Esophagus (tissue), 2 donors: ENCODE data around the gene SUCLG2. TPM values are rescaled to one million over a fixed set of nuclear protein-coding genes. Genes with fewer than 3 reads are reported as not detected.

Experiments
- H3K27ac ChIP-seq, 2 donors: one replicate each; pipeline ENCODE4 v1.5.1; 2013; ENCODE audit warnings: low read depth in 2 of 2, mild to moderate bottlenecking in 2 of 2, inconsistent platforms in 1 of 2, low read length in 1 of 2, moderate library complexity in 1 of 2
- H3K27me3 ChIP-seq, 2 donors: one replicate each; pipeline ENCODE4 v1.6.1; 2013; ENCODE audit warnings: low read length in 2 of 2, control low read depth in 1 of 2, mild to moderate bottlenecking in 1 of 2; ENCODE audit not compliant: insufficient read depth in 2 of 2, control insufficient read depth in 1 of 2
- H3K36me3 ChIP-seq, 2 donors: one replicate each; pipeline ENCODE4 v1.6.1; 2013; ENCODE audit warnings: low read length in 1 of 2; ENCODE audit not compliant: control insufficient read depth in 2 of 2, insufficient read depth in 2 of 2
- H3K4me1 ChIP-seq, 2 donors: one replicate each; pipeline ENCODE4 v1.6.1; 2013; ENCODE audit warnings: low read length in 1 of 2; ENCODE audit not compliant: control insufficient read depth in 2 of 2, insufficient read depth in 2 of 2
- H3K4me3 ChIP-seq, 2 donors: one replicate each; pipeline ENCODE4 v1.5.1; 2013; ENCODE audit warnings: low read length in 2 of 2, mild to moderate bottlenecking in 2 of 2, low read depth in 1 of 2, moderate library complexity in 1 of 2
- H3K9me3 ChIP-seq, 2 donors: one replicate each; pipeline ENCODE4 v1.6.1; 2013; ENCODE audit warnings: mild to moderate bottlenecking in 2 of 2, low read depth in 1 of 2, low read length in 1 of 2, moderate library complexity in 1 of 2; ENCODE audit not compliant: control insufficient read depth in 2 of 2, insufficient read depth in 1 of 2
- WGBS, 2 donors: extraction: QIAGEN DNeasy Blood & Tissue Kit; methylation state at CpG; one replicate each; pipeline ENCODE4 v1.1.7; 2013; 5-methylcytosine and 5-hydroxymethylcytosine counted together
- polyA plus RNA-seq, 2 donors: library from polyadenylated mRNA; stranded (reverse); fragments of 200-250 nt; gene quantifications; one replicate each; pipeline ENCODE4 v1.2.3, GENCODE V29; 2013
- donor health status: healthy with polysubstance abuse.
- donor health status: Bipolar disorder and iron deficiency.

SUCLG2 gene
- polyA plus RNA-seq, 2 donors = 21.1 to 32.5 TPM

GRCh38 chr3:67653425-67654098 lies 850 bp downstream of the SUCLG2 start:
- H3K36me3 ChIP-seq = no peaks in the 10 kb centered on the region
- peak overlapping the region; percentile 93 to 96 for H3K4me3 ChIP-seq
- no peaks in the 10 kb centered on the region for H3K27me3 ChIP-seq
- H3K9me3 ChIP-seq = no peaks in the 10 kb centered on the region
- no peaks in the 10 kb centered on the region for H3K4me1 ChIP-seq
- H3K27ac ChIP-seq = peak overlapping the region; percentile 91 to 94
- 14% methylated on average over 8 of the region's 8 CpGs for WGBS, 2 donors

GRCh38 chr3:67650084-67650483 lies 4.3 kb downstream of the SUCLG2 start:
- H3K27me3 ChIP-seq = no peaks in the 10 kb centered on the region
- no peaks in the 10 kb centered on the region for H3K9me3 ChIP-seq
- peaks cover 2% of the 10 kb centered on the region in 2 donors for H3K36me3 ChIP-seq
- no peak overlapping the region for H3K4me3 ChIP-seq
- H3K27ac ChIP-seq = no peak overlapping the region
- 62 to 91% methylated on average over 2 of the region's 2 CpGs for WGBS, 2 donors
- H3K4me1 ChIP-seq = peaks cover 0 to 3% of the 10 kb centered on the region in 2 donors

GRCh38 chr3:67649681-67650080 lies 4.7 kb downstream of the SUCLG2 start:
- no peaks in the 10 kb centered on the region for H3K27me3 ChIP-seq
- H3K36me3 ChIP-seq = peaks cover 2% of the 10 kb centered on the region in 2 donors
- H3K4me1 ChIP-seq = peaks cover 0 to 3% of the 10 kb centered on the region in 2 donors
- H3K4me3 ChIP-seq = no peak overlapping the region
- H3K27ac ChIP-seq = no peak overlapping the region
- 75 to 84% methylated on average over 3 of the region's 3 CpGs for WGBS, 2 donors
- no peaks in the 10 kb centered on the region for H3K9me3 ChIP-seq

GRCh38 chr3:67648701-67649100 lies 5.7 kb downstream of the SUCLG2 start:
- Histone ChIP-seq H3K4me1 (peaks cover 0 to 3% of the 10 kb centered on the region in 2 donors), H3K9me3 (no peaks in the 10 kb centered on the region), H3K27me3 (no peaks in the 10 kb centered on the region), H3K36me3 (peaks cover 2% of the 10 kb centered on the region in 2 donors), H3K4me3 (no peak overlapping the region), H3K27ac (no peak overlapping the region)
- WGBS, 2 donors = 71 to 79% methylated on average over 4 of the region's 4 CpGs

- peaks cover 0 to 3% of the 10 kb centered on the region in 2 donors for H3K4me1 ChIP-seq
- no peak overlapping the region for H3K4me3 ChIP-seq
- H3K9me3 ChIP-seq = no peaks in the 10 kb centered on the region
- H3K27me3 ChIP-seq = no peaks in the 10 kb centered on the region
- no peak overlapping the region for H3K27ac ChIP-seq
- H3K36me3 ChIP-seq = peaks cover 2% of the 10 kb centered on the region in 2 donors
- WGBS, 2 donors = 76 to 97% methylated on average over 4 of the region's 4 CpGs
These were observed 6.2 kb downstream of the SUCLG2 start for GRCh38 chr3:67648229-67648628.

GRCh38 chr3:67647390-67647878 lies 7.0 kb downstream of the SUCLG2 start:
- Histone ChIP-seq H3K4me3 (no peak overlapping the region), H3K4me1 (peaks cover 0 to 3% of the 10 kb centered on the region in 2 donors), H3K27me3 (no peaks in the 10 kb centered on the region), H3K27ac (peak overlapping the region; percentile 42 to 51), H3K9me3 (no peaks in the 10 kb centered on the region), H3K36me3 (peaks cover 2 to 5% of the 10 kb centered on the region in 2 donors)
- WGBS, 2 donors = 51 to 57% methylated on average over 5 of the region's 5 CpGs

GRCh38 chr3:67646586-67647234 lies 7.7 kb downstream of the SUCLG2 start:
- H3K27me3 ChIP-seq = no peaks in the 10 kb centered on the region
- no peaks in the 10 kb centered on the region for H3K9me3 ChIP-seq
- peaks cover 0 to 3% of the 10 kb centered on the region in 2 donors for H3K4me1 ChIP-seq
- peaks cover 2 to 5% of the 10 kb centered on the region in 2 donors for H3K36me3 ChIP-seq
- WGBS, 2 donors = 86 to 87% methylated on average over 8 of the region's 8 CpGs
- H3K27ac ChIP-seq = no peak overlapping the region
- H3K4me3 ChIP-seq = no peak overlapping the region

GRCh38 chr3:67644827-67645226 lies 9.6 kb downstream of the SUCLG2 start:
- Histone ChIP-seq H3K9me3 (no peaks in the 10 kb centered on the region), H3K27me3 (no peaks in the 10 kb centered on the region), H3K4me3 (no peak overlapping the region), H3K27ac (no peak overlapping the region), H3K4me1 (peaks cover 0 to 3% of the 10 kb centered on the region in 2 donors), H3K36me3 (peaks cover 2 to 5% of the 10 kb centered on the region in 2 donors)
- WGBS, 2 donors = 97% methylated on average over 1 of the region's 1 CpG

GRCh38 chr3:67642734-67643133 lies 11.7 kb downstream of the SUCLG2 start:
- H3K27me3 ChIP-seq = no peaks in the 10 kb centered on the region
- H3K9me3 ChIP-seq = no peaks in the 10 kb centered on the region
- H3K27ac ChIP-seq = no peak overlapping the region
- H3K36me3 ChIP-seq = peaks cover 2 to 5% of the 10 kb centered on the region in 2 donors
- H3K4me1 ChIP-seq = peaks cover 0 to 3% of the 10 kb centered on the region in 2 donors
- 70 to 90% methylated on average over 1 of the region's 1 CpG for WGBS, 2 donors
- H3K4me3 ChIP-seq = no peak overlapping the region
